Activated CD8-positive, alpha-beta memory T cell treated with anti-CD3 and anti-CD28 coated beads for 24 hours (primary cell): ENCODE measurements around the gene ADAP1.

Experiments used
- DNase-seq: peaks from one replicate; pipeline ENCODE4 v3.0.0-alpha.2; 2020

ADAP1 gene

GRCh38 chr7:853366-854117, 100.9 kb downstream of the ADAP1 start:
- DNase-seq, result no peak

- DNase-seq, result no peak
These were observed 103.3 kb downstream of the ADAP1 start for GRCh38 chr7:851204-851603.

- DNase-seq, result no peak
These were observed 104.7 kb downstream of the ADAP1 start for GRCh38 chr7:849781-850180.

GRCh38 chr7:849145-849544, 105.3 kb downstream of the ADAP1 start:
- DNase-seq, result no peak
